ENCODE results near the gene CD36.
A peak's percentile ranks its signal among the peaks of the same experiment; 100 is the strongest.

CD36 gene

DNA sequence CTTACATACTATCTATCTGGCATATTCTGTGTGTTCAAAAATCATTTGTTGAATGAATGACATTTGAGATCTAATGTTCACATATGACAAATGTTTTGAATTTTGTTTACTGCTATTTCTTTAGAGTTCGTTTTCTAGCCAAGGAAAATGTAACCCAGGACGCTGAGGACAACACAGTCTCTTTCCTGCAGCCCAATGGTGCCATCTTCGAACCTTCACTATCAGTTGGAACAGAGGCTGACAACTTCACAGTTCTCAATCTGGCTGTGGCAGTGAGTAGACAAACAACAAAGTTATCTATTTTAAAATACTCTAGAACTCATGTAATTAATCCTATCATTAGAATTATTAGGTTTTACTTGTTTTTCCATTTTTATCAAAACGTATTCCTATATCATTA, 22.5 kb downstream of the CD36 start:
- Histone ChIP-seq H3F3A (ENCODE audit: insufficient read depth, low read length) (no peaks in the 10 kb centered on the region), H3K9me2 (ENCODE audit: low read depth, low read length) (no peaks in the 10 kb centered on the region), H4K20me1 (ENCODE audit: insufficient read depth, low read length) (no peaks in the 10 kb centered on the region), H3K27me3 (ENCODE audit: insufficient read depth, low read length) (no peaks in the 10 kb centered on the region), H3K4me1 (ENCODE audit: insufficient read depth, low read length, severe bottlenecking) (no peaks in the 10 kb centered on the region), H3K36me3 (ENCODE audit: insufficient read depth, low read length) (no peaks in the 10 kb centered on the region), H3K9me3 (ENCODE audit: low read length) (no peaks in the 10 kb centered on the region), H3K4me2 (ENCODE audit: low read length) (no peak overlapping the region), H3K27ac (ENCODE audit: low read depth, low read length, poor library complexity, severe bottlenecking) (no peak overlapping the region), H3K4me3 (ENCODE audit: low read depth, low read length, poor library complexity, severe bottlenecking) (no peak overlapping the region), H2AFZ (ENCODE audit: low read length) (no peak overlapping the region), H3K79me2 (ENCODE audit: insufficient read depth, low read length) (no peaks in the 10 kb centered on the region), H3K9ac (ENCODE audit: low read length) (no peak overlapping the region)
- TF ChIP-seq CTCF (IDR thresholded peaks at IDR 0.05; ENCODE audit: low read length) (no peak), EZH2 (IDR thresholded peaks at IDR 0.05; ENCODE audit: borderline replicate concordance, low read length) (no peak)

DNA sequence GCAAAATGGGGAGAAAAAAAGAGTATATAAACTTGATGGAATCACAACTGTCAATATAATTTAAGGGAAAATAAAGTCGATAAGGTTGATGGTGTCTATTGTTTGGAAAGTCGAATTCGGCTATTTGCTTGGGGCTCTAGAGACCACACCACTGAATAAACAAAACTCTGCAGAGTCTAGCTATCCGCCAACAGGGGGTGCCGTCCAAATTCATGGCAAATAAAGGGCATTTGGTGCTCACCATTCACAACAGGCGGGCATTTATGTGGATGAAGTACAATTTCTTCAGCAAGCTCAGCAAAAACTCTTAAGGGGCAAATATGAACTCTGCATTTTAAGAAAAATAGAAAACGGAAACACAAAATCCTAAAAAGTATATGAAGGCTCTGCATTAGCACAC, 23.3 kb downstream of the CD36 start:
- Histone ChIP-seq H3K9me2 (ENCODE audit: low read depth, low read length) (no peaks in the 10 kb centered on the region), H4K20me1 (ENCODE audit: insufficient read depth, low read length) (no peaks in the 10 kb centered on the region), H3K4me2 (ENCODE audit: low read length) (no peak overlapping the region), H3K9ac (ENCODE audit: low read length) (no peak overlapping the region), H3K4me1 (ENCODE audit: insufficient read depth, low read length, severe bottlenecking) (no peaks in the 10 kb centered on the region), H3F3A (ENCODE audit: insufficient read depth, low read length) (no peaks in the 10 kb centered on the region), H3K4me3 (ENCODE audit: low read depth, low read length, poor library complexity, severe bottlenecking) (no peak overlapping the region), H3K79me2 (ENCODE audit: insufficient read depth, low read length) (no peaks in the 10 kb centered on the region), H3K36me3 (ENCODE audit: insufficient read depth, low read length) (no peaks in the 10 kb centered on the region), H3K27ac (ENCODE audit: low read depth, low read length, poor library complexity, severe bottlenecking) (no peak overlapping the region), H3K27me3 (ENCODE audit: insufficient read depth, low read length) (no peaks in the 10 kb centered on the region), H3K9me3 (ENCODE audit: low read length) (no peaks in the 10 kb centered on the region), H2AFZ (ENCODE audit: low read length) (no peak overlapping the region)
- TF ChIP-seq CTCF (IDR thresholded peaks at IDR 0.05; ENCODE audit: low read length) (peak; percentile 42), EZH2 (IDR thresholded peaks at IDR 0.05; ENCODE audit: borderline replicate concordance, low read length) (no peak)

DNA sequence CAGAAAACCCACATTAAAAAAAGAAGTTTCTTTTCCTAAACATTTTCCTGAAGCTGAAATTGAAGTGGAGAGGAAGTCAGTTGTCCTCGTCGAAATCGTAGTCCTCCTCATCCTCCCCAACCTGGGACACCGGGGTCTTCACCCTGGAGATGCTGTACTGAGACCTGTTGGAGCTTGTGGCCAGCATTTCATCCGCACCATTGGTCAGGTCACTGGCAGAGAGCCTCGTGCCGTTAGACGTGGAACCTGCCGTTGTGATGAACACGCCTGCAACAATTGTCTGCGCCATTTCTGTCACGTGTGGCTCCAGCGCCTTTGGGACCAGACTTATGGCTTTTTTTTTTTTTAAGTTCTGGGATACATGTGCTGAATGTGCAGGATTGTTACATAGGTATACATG, 23.8 kb downstream of the CD36 start:
- H3K27me3 ChIP-seq (ENCODE audit: insufficient read depth, low read length) = no peaks in the 10 kb centered on the region
- no peaks in the 10 kb centered on the region for H3K4me1 ChIP-seq (ENCODE audit: insufficient read depth, low read length, severe bottlenecking)
- TF ChIP-seq EZH2 (IDR thresholded peaks at IDR 0.05; ENCODE audit: borderline replicate concordance, low read length) (no peak), CTCF (IDR thresholded peaks at IDR 0.05; ENCODE audit: low read length) (no peak)
- H3K36me3 ChIP-seq (ENCODE audit: insufficient read depth, low read length) = no peaks in the 10 kb centered on the region
- no peak overlapping the region for H3K4me2 ChIP-seq (ENCODE audit: low read length)
- no peaks in the 10 kb centered on the region for H4K20me1 ChIP-seq (ENCODE audit: insufficient read depth, low read length)
- no peak overlapping the region for H3K4me3 ChIP-seq (ENCODE audit: low read depth, low read length, poor library complexity, severe bottlenecking)
- no peak overlapping the region for H3K9ac ChIP-seq (ENCODE audit: low read length)
- H3F3A ChIP-seq (ENCODE audit: insufficient read depth, low read length) = no peaks in the 10 kb centered on the region
- no peak overlapping the region for H2AFZ ChIP-seq (ENCODE audit: low read length)
- H3K79me2 ChIP-seq (ENCODE audit: insufficient read depth, low read length) = no peaks in the 10 kb centered on the region
- H3K27ac ChIP-seq (ENCODE audit: low read depth, low read length, poor library complexity, severe bottlenecking) = no peak overlapping the region
- no peaks in the 10 kb centered on the region for H3K9me2 ChIP-seq (ENCODE audit: low read depth, low read length)
- H3K9me3 ChIP-seq (ENCODE audit: low read length) = no peaks in the 10 kb centered on the region
